B cell (primary cell): Measurements from ENCODE around the gene GNG2. TPM values are rescaled to one million over a fixed set of nuclear protein-coding genes. Genes with fewer than 3 reads are reported as not detected.
A peak's percentile ranks its signal among the peaks of the same experiment; 100 is the strongest.

Experiments
- ATAC-seq: fragments of 200-7000 bp; cut with Tn5 transposase; one replicate; pipeline ENCODE4 v1.10.0; 2021; ENCODE audit warnings: low read depth, mild to moderate bottlenecking, moderate number of reproducible peaks, moderate library complexity
- CTCF ChIA-PET: fragments of 350-600 bp; sonication (Branson Sonifier 250); formaldehyde crosslinking; loops from one replicate; lab custom pipeline; 2021; ENCODE audit warnings: antibody characterized with exemption, inconsistent platforms; lab: Charles Lee
- POLR2A ChIA-PET: fragments of 350-600 bp; sonication (Branson Sonifier 250); formaldehyde crosslinking; loops from one replicate; lab custom pipeline; 2021; ENCODE audit warnings: antibody characterized with exemption; lab: Charles Lee
- DNase-seq: peaks from one replicate; pipeline ENCODE4 v3.0.0; 2013
- H2AFZ ChIP-seq: 2 replicates; pipeline ENCODE4 v1.6.1; 2012; ENCODE audit warnings: mild to moderate bottlenecking, low read depth, low read length; ENCODE audit not compliant: insufficient read depth, poor library complexity, severe bottlenecking
- H3K27ac ChIP-seq, 2 donors: 1 replicate in 1 of 2; 2 replicates in 1 of 2; pipeline ENCODE4 v1.5.1; 2012 to 2013; ENCODE audit warnings: low read length in 2 of 2, mild to moderate bottlenecking in 2 of 2, moderate library complexity in 1 of 2
- H3K27me3 ChIP-seq, 4 experiments: fragments of 200-600 bp in 1 of 4; sonication (generic) in 1 of 4; replicated peaks in 1 of 4; 1 replicate in 2 of 4; 2 replicates in 2 of 4; pipeline versions ENCODE4 v1.6.1 to v1.7.0; 2013 to 2016; ENCODE audit warnings: low read length in 3 of 4, mild to moderate bottlenecking in 2 of 4, mixed read lengths in 1 of 4, moderate library complexity in 1 of 4; ENCODE audit not compliant: insufficient read depth in 4 of 4, control insufficient read depth in 3 of 4; ENCODE audit errors: control extremely low read depth in 1 of 4
- H3K36me3 ChIP-seq, 2 experiments: replicated peaks in 1 of 2; 1 replicate in 1 of 2; 2 replicates in 1 of 2; pipeline versions ENCODE4 v1.6.1 to v1.7.1; 2013; ENCODE audit warnings: low read length in 1 of 2; ENCODE audit not compliant: insufficient read depth in 2 of 2, control insufficient read depth in 1 of 2; ENCODE audit errors: control extremely low read depth in 1 of 2, extremely low read depth in 1 of 2
- H3K4me1 ChIP-seq, 2 donors: fragments of 200-600 bp in 1 of 2; sonication (generic) in 1 of 2; 1 replicate in 1 of 2; 2 replicates in 1 of 2; pipeline versions ENCODE4 v1.5.1 to v1.6.1; 2013 to 2017; ENCODE audit warnings: low read length in 2 of 2; ENCODE audit not compliant: control insufficient read depth in 2 of 2, insufficient read depth in 2 of 2
- H3K4me2 ChIP-seq: replicated peaks from 2 replicates; pipeline ENCODE3; 2012; ENCODE audit warnings: mild to moderate bottlenecking, low read depth, low read length; ENCODE audit not compliant: poor library complexity, severe bottlenecking
- H3K4me3 ChIP-seq, 5 experiments: fragments of 200-600 bp in 1 of 5; sonication (generic) in 1 of 5; 1 replicate in 3 of 5; 2 replicates in 2 of 5; pipeline versions ENCODE4 v1.5.1 to v1.7.0; 2011 to 2016; ENCODE audit warnings: low read length in 4 of 5, mild to moderate bottlenecking in 4 of 5, low read depth in 2 of 5, control low read depth in 1 of 5, moderate library complexity in 1 of 5; ENCODE audit not compliant: insufficient read depth in 1 of 5; ENCODE audit errors: control extremely low read depth in 1 of 5, extremely low read depth in 1 of 5
- H3K79me2 ChIP-seq: fragments of 200-600 bp; sonication (generic); one replicate; pipeline ENCODE4 v1.6.0; 2016; ENCODE audit warnings: low read length; ENCODE audit not compliant: control insufficient read depth, insufficient read depth
- H3K9ac ChIP-seq: fragments of 200-600 bp; sonication (generic); 2 replicates; pipeline ENCODE4 v1.6.1; 2017; ENCODE audit warnings: mild to moderate bottlenecking, low read length, moderate library complexity
- H3K9me3 ChIP-seq, 3 donors: one replicate each; pipeline versions ENCODE4 v1.6.1 to v1.7.1; 2013; ENCODE audit warnings: low read length in 2 of 3; ENCODE audit not compliant: control insufficient read depth in 2 of 3, insufficient read depth in 1 of 3; ENCODE audit errors: control extremely low read depth in 1 of 3
- H4K20me1 ChIP-seq: 2 replicates; pipeline ENCODE4 v1.6.0; 2012; ENCODE audit warnings: mild to moderate bottlenecking, low read length; ENCODE audit not compliant: insufficient read depth, control insufficient read depth, poor library complexity, severe bottlenecking
- H3K27ac Mint-ChIP-seq: one replicate; pipeline ENCODE4 v1.8.0; 2021; ENCODE audit warnings: mixed read lengths
- H3K27me3 Mint-ChIP-seq: one replicate; pipeline ENCODE4 v1.8.0; 2021; ENCODE audit warnings: mixed read lengths
- H3K4me1 Mint-ChIP-seq: one replicate; pipeline ENCODE4 v1.8.0; 2021; ENCODE audit warnings: mixed read lengths
- H3K4me3 Mint-ChIP-seq: one replicate; pipeline ENCODE4 v1.8.0; 2021; ENCODE audit warnings: mixed read lengths
- H3K9me3 Mint-ChIP-seq: one replicate; pipeline ENCODE4 v1.8.0; 2022; ENCODE audit warnings: mixed read lengths; ENCODE audit not compliant: insufficient read depth
- CTCF ChIP-seq: fragments of 200-600 bp; IDR thresholded peaks from one replicate; pipeline ENCODE4 v1.8.0; 2022; ENCODE audit warnings: antibody characterized with exemption, mild to moderate bottlenecking
- EZH2 ChIP-seq: IDR thresholded peaks from 2 replicates; pipeline ENCODE4 v1.6.1; 2012; ENCODE audit warnings: borderline replicate concordance, low read depth, mild to moderate bottlenecking, moderate library complexity, low read length; ENCODE audit not compliant: insufficient read depth, poor library complexity, severe bottlenecking
- WGBS: methylation state at CpG from one replicate; pipeline ENCODE4 v1.1.5; 2013; ENCODE audit warnings: missing lambda C conversion rate; ENCODE audit not compliant: insufficient coverage; 5-methylcytosine and 5-hydroxymethylcytosine counted together
- intact Hi-C: fragments of 100-400 bp; cut with micrococcal nuclease; formaldehyde crosslinking; loops from one replicate; pipeline ENCODE4 v1.10.0; 2022
- polyA plus RNA-seq: library from polyadenylated mRNA; depleted of rRNA; stranded (reverse); fragments of >200 nt; gene quantifications from 2 replicates; pipeline ENCODE4 v1.2.3, GENCODE V29; 2012
- total RNA-seq, 2 donors: library from RNA; stranded (reverse); fragments of 120-200 nt in 1 of 2; gene quantifications; 1 replicate in 1 of 2; 2 replicates in 1 of 2; pipeline versions ENCODE4 v1.2.3 to v1.2.4, GENCODE V29; 2013 to 2022

The GNG2 gene
- total and polyA plus RNA-seq, 2 donors (not counting 1 experiment from before 2014, with no cell fraction given), result 21.9 to 57.6 TPM

- H3K4me1 Mint-ChIP-seq, result no peaks in the 10 kb centered on the region
- H3K27ac ChIP-seq, result no peak overlapping the region
- peaks cover 18 to 64% of the 10 kb centered on the region in 2 experiments for H3K36me3 ChIP-seq
- CTCF ChIA-PET, result interaction anchor here (1.2 kb wide), 1 partner anchor 27 kb away, joined by 4 read pairs; no protein-coding TSS in a partner anchor
- no peak overlapping the region for H3K27ac Mint-ChIP-seq
- no peak overlapping the region for H2AFZ ChIP-seq
- peaks cover 6% of the 10 kb centered on the region for H4K20me1 ChIP-seq
- H3K9me3 ChIP-seq, result peaks cover 0 to 2% (median 0%) of the 10 kb centered on the region in 3 donors
- no peaks in the 10 kb centered on the region for H3K27me3 Mint-ChIP-seq
- no peak overlapping the region for H3K9ac ChIP-seq
- H3K4me2 ChIP-seq, result no peak overlapping the region
- POLR2A ChIA-PET, result no interaction called here
- no peak for TF ChIP-seq CTCF
- DNase-seq, result no peak
- intact Hi-C loops, result no loop called here
- H3K4me3 Mint-ChIP-seq, result no peak overlapping the region
- peaks cover 2% of the 10 kb centered on the region for H3K9me3 Mint-ChIP-seq
- H3K79me2 ChIP-seq, result peaks cover 7% of the 10 kb centered on the region
- WGBS, result no CpG with 5 or more reads among the region's 3 CpGs
- no peaks in the 10 kb centered on the region for H3K27me3 ChIP-seq
- ATAC-seq, result no peak
- no peak overlapping the region for H3K4me3 ChIP-seq
- no peaks in the 10 kb centered on the region for H3K4me1 ChIP-seq
Observed at GRCh38 chr14:51951656-51952055, 91.2 kb downstream of the GNG2 start.

- peaks cover 9% of the 10 kb centered on the region for H3K9me3 Mint-ChIP-seq
- H3K27me3 Mint-ChIP-seq, result no peaks in the 10 kb centered on the region
- H3K27ac Mint-ChIP-seq, result peak overlapping the region; percentile 10
Observed at GRCh38 chr14:51954031-51954430, 93.6 kb downstream of the GNG2 start.

More at GRCh38 chr14:51954031-51954430, 93.6 kb downstream of the GNG2 start:
- Mint-ChIP-seq H3K4me3 (no peak overlapping the region), H3K4me1 (no peaks in the 10 kb centered on the region)
- peaks cover 4% of the 10 kb centered on the region for H3K79me2 ChIP-seq
- no peaks in the 10 kb centered on the region for H3K27me3 ChIP-seq
- H3K27ac ChIP-seq, result no peak overlapping the region
- no peak for DNase-seq
- CTCF ChIA-PET, result interaction anchor here (0.7 to 2.7 kb wide), 5 partner anchors 15 to 671 kb away, joined by 3 to 11 read pairs (median 4); no protein-coding TSS in a partner anchor
- no peak overlapping the region for H3K9ac ChIP-seq
- H4K20me1 ChIP-seq, result no peaks in the 10 kb centered on the region
- no peak overlapping the region for H3K4me3 ChIP-seq
- H3K9me3 ChIP-seq, result peaks cover 0 to 11% (median 1%) of the 10 kb centered on the region in 3 donors
- WGBS, result no CpG with 5 or more reads among the region's 2 CpGs
- peaks cover 14 to 80% of the 10 kb centered on the region in 2 experiments for H3K36me3 ChIP-seq
- no peak overlapping the region for H3K4me2 ChIP-seq
- no peak for ATAC-seq
- TF ChIP-seq CTCF (no peak), EZH2 (no peak)
- no peaks in the 10 kb centered on the region for H3K4me1 ChIP-seq
- intact Hi-C loops, result no loop called here
- POLR2A ChIA-PET, result no interaction called here
- H2AFZ ChIP-seq, result no peak overlapping the region
